Muscle of leg (tissue), 11 donors: Measurements from ENCODE around the gene CACNA1C. TPM values are rescaled to one million over a fixed set of nuclear protein-coding genes. Genes with fewer than 3 reads are reported as not detected.

Experiments
- DNase-seq: peaks from one replicate; pipeline ENCODE4 v3.0.0; 2013
- H3K27ac ChIP-seq: one replicate; pipeline ENCODE4 v1.5.1; 2013; ENCODE audit warnings: mild to moderate bottlenecking, low read length, control low read depth
- H3K27me3 ChIP-seq: one replicate; pipeline ENCODE4 v1.6.1; 2013; ENCODE audit warnings: low read length; ENCODE audit not compliant: control insufficient read depth, insufficient read depth
- H3K36me3 ChIP-seq: one replicate; pipeline ENCODE4 v1.6.1; 2013; ENCODE audit warnings: low read length; ENCODE audit not compliant: control insufficient read depth, insufficient read depth
- H3K4me1 ChIP-seq: one replicate; pipeline ENCODE4 v1.6.1; 2013; ENCODE audit warnings: low read length; ENCODE audit not compliant: control insufficient read depth, insufficient read depth
- H3K4me3 ChIP-seq: one replicate; pipeline ENCODE4 v1.5.1; 2013; ENCODE audit warnings: low read length, control low read depth
- H3K9me3 ChIP-seq: replicated peaks from 2 replicates; pipeline ENCODE4 v1.6.1; 2013; ENCODE audit warnings: low read depth, low read length; ENCODE audit not compliant: control insufficient read depth
- WGBS: methylation state at CpG from one replicate; pipeline ENCODE4 v1.1.5; 2013; ENCODE audit warnings: missing lambda C conversion rate; ENCODE audit not compliant: insufficient coverage; 5-methylcytosine and 5-hydroxymethylcytosine counted together
- polyA plus RNA-seq, 8 donors: library from polyadenylated mRNA; unstranded; fragments of 120-200 nt; gene quantifications; one replicate each; pipeline versions ENCODE4 v1.2.1 to v1.2.3, GENCODE V29; 2013; ENCODE audit warnings: inconsistent platforms in 1 of 8, low replicate concordance in 1 of 8; ENCODE audit not compliant: insufficient read length in 8 of 8, insufficient read depth in 1 of 8
- total RNA-seq: library from RNA; stranded (reverse); fragments of 120-200 nt; gene quantifications from one replicate; pipeline ENCODE4 v1.2.4, GENCODE V29; 2013

The CACNA1C gene
- total and polyA plus RNA-seq, 9 donors, result 1.9 to 4.3 (median 3.6) TPM

- Histone ChIP-seq H3K4me1 (no peaks in the 10 kb centered on the region), H3K27ac (no peak overlapping the region), H3K36me3 (no peaks in the 10 kb centered on the region), H3K4me3 (no peak overlapping the region), H3K9me3 (no peaks in the 10 kb centered on the region), H3K27me3 (no peaks in the 10 kb centered on the region)
- WGBS, result 66% methylated on average over 8 of the region's 11 CpGs
- no peak for DNase-seq
Observed at GRCh38 chr12:2513141-2514037, 460.6 kb downstream of the CACNA1C start.

GRCh38 chr12:2514038-2514340, 461.2 kb downstream of the CACNA1C start:
- Histone ChIP-seq H3K9me3 (no peaks in the 10 kb centered on the region), H3K4me3 (no peak overlapping the region), H3K36me3 (no peaks in the 10 kb centered on the region), H3K4me1 (no peaks in the 10 kb centered on the region), H3K27ac (no peak overlapping the region), H3K27me3 (no peaks in the 10 kb centered on the region)
- no peak for DNase-seq
- WGBS, result no CpG with 5 or more reads among the region's 5 CpGs

GRCh38 chr12:2520722-2521246, 468.0 kb downstream of the CACNA1C start:
- no peak overlapping the region for H3K4me3 ChIP-seq
- DNase-seq, result no peak
- H3K9me3 ChIP-seq, result no peaks in the 10 kb centered on the region
- H3K4me1 ChIP-seq, result no peaks in the 10 kb centered on the region
- no peak overlapping the region for H3K27ac ChIP-seq
- H3K27me3 ChIP-seq, result no peaks in the 10 kb centered on the region
- no peaks in the 10 kb centered on the region for H3K36me3 ChIP-seq
- 85% methylated on average over 3 of the region's 5 CpGs for WGBS

- Histone ChIP-seq H3K4me3 (no peak overlapping the region), H3K27ac (no peak overlapping the region), H3K9me3 (no peaks in the 10 kb centered on the region), H3K4me1 (no peaks in the 10 kb centered on the region), H3K27me3 (peaks cover under 1% of the 10 kb centered on the region), H3K36me3 (no peaks in the 10 kb centered on the region)
- DNase-seq, result no peak
- WGBS, result 75% methylated on average over 9 of the region's 9 CpGs
Observed at GRCh38 chr12:2523317-2523716, 470.5 kb downstream of the CACNA1C start.

- WGBS, result 50% methylated on average over 3 of the region's 6 CpGs
- Histone ChIP-seq H3K27me3 (peaks cover 4% of the 10 kb centered on the region), H3K36me3 (no peaks in the 10 kb centered on the region), H3K27ac (no peak overlapping the region), H3K4me1 (no peaks in the 10 kb centered on the region), H3K4me3 (no peak overlapping the region), H3K9me3 (no peaks in the 10 kb centered on the region)
- DNase-seq, result no peak
Observed at GRCh38 chr12:2523844-2524243, 471.1 kb downstream of the CACNA1C start.

GRCh38 chr12:2526371-2526770, 473.6 kb downstream of the CACNA1C start:
- DNase-seq, result no peak
- WGBS, result 87% methylated on average over 4 of the region's 6 CpGs
- Histone ChIP-seq H3K4me1 (no peaks in the 10 kb centered on the region), H3K9me3 (no peaks in the 10 kb centered on the region), H3K27me3 (peaks cover 4% of the 10 kb centered on the region), H3K36me3 (no peaks in the 10 kb centered on the region), H3K27ac (no peak overlapping the region), H3K4me3 (no peak overlapping the region)

- peaks cover 4% of the 10 kb centered on the region for H3K27me3 ChIP-seq
- DNase-seq, result peak; percentile 17
- no peak overlapping the region for H3K27ac ChIP-seq
- WGBS, result 20% methylated on average over 2 of the region's 4 CpGs
- H3K36me3 ChIP-seq, result no peaks in the 10 kb centered on the region
- no peaks in the 10 kb centered on the region for H3K9me3 ChIP-seq
- H3K4me3 ChIP-seq, result no peak overlapping the region
- H3K4me1 ChIP-seq, result peaks cover 7% of the 10 kb centered on the region
Observed at GRCh38 chr12:2528001-2528400, 475.2 kb downstream of the CACNA1C start.

- WGBS, result no CpG with 5 or more reads among the region's 2 CpGs
- peaks cover 7% of the 10 kb centered on the region for H3K4me1 ChIP-seq
- no peak overlapping the region for H3K27ac ChIP-seq
- H3K27me3 ChIP-seq, result peaks cover 4% of the 10 kb centered on the region
- no peak overlapping the region for H3K4me3 ChIP-seq
- no peak for DNase-seq
- H3K9me3 ChIP-seq, result no peaks in the 10 kb centered on the region
- no peaks in the 10 kb centered on the region for H3K36me3 ChIP-seq
Observed at GRCh38 chr12:2529807-2530206, 477.0 kb downstream of the CACNA1C start.

- Histone ChIP-seq H3K27me3 (peaks cover 4% of the 10 kb centered on the region), H3K4me1 (peaks cover 7% of the 10 kb centered on the region), H3K4me3 (no peak overlapping the region), H3K36me3 (no peaks in the 10 kb centered on the region), H3K27ac (no peak overlapping the region), H3K9me3 (no peaks in the 10 kb centered on the region)
- WGBS, result 83% methylated on average over 4 of the region's 4 CpGs
- no peak for DNase-seq
Observed at GRCh38 chr12:2531371-2531770, 478.6 kb downstream of the CACNA1C start.

- peaks cover 7% of the 10 kb centered on the region for H3K4me1 ChIP-seq
- H3K36me3 ChIP-seq, result no peaks in the 10 kb centered on the region
- H3K27ac ChIP-seq, result no peak overlapping the region
- 66% methylated on average over 2 of the region's 5 CpGs for WGBS
- H3K27me3 ChIP-seq, result peaks cover 4% of the 10 kb centered on the region
- H3K4me3 ChIP-seq, result no peak overlapping the region
- peak; percentile 23 for DNase-seq
- no peaks in the 10 kb centered on the region for H3K9me3 ChIP-seq
Observed at GRCh38 chr12:2533036-2533435, 480.2 kb downstream of the CACNA1C start.
